Dermis microvascular lymphatic vessel endothelial cell (primary cell): Measurements from ENCODE around the gene SOS2. TPM values are rescaled to one million over a fixed set of nuclear protein-coding genes. Genes with fewer than 3 reads are reported as not detected.

ENCODE experiments used
- DNase-seq, 2 donors: peaks; one replicate each; pipeline versions ENCODE4 v3.0.0 to v3.0.0-alpha.2; 2010; ENCODE audit warnings: low read depth in 2 of 2
- total RNA-seq: library from RNA; depleted of rRNA; stranded (reverse); fragments of >200 nt; gene quantifications from 2 replicates; pipeline ENCODE4 v1.2.1, GENCODE V29; 2014

SOS2 gene
- total RNA-seq, 1 donor from 2014 or later = 19.4 TPM

DNA sequence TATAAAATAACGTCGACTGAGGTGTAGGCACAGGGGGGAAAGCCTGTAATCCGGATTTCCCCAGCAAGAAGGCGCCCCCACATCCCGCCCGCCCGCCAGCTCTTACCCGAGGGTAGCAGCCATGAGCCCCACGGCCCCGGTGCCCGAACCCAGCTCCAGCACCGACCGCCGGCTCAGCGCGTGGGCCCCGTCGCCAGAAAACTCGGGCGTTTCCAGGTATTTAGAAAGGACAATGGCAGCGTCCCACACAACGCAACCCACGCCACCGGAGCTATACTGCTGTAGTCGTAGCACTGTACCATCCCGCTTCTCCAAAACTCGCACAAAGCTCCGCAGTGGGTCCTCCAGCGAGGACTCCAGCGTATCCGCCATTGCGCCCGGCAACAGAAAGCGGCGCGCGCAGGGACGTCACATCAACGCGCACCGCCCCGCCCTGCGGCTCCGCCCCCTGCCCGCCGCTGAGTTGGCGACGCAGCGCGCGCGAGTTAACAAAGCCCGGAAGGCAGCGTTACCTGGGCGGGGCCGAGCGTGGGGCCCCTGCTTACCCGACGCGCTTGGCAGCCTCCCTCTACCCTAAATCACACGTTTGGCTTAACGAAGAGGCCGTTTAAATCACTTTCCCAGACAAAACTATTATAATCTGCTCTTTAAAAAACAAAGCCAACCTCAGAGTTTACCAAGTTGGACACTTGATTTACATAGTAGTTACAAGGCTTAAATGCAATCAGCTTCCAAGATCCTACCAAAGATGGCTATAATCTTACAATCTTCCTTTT is 115.0 kb downstream of the SOS2 start, which contains the start of gene VCPKMT:
Gene VCPKMT (minus strand): TSS at position 392 of the 776 bp plus-strand sequence. CDS start 20 bp downstream, at position 372.
- DNase-seq = peak; percentile 80 to 94

DNA sequence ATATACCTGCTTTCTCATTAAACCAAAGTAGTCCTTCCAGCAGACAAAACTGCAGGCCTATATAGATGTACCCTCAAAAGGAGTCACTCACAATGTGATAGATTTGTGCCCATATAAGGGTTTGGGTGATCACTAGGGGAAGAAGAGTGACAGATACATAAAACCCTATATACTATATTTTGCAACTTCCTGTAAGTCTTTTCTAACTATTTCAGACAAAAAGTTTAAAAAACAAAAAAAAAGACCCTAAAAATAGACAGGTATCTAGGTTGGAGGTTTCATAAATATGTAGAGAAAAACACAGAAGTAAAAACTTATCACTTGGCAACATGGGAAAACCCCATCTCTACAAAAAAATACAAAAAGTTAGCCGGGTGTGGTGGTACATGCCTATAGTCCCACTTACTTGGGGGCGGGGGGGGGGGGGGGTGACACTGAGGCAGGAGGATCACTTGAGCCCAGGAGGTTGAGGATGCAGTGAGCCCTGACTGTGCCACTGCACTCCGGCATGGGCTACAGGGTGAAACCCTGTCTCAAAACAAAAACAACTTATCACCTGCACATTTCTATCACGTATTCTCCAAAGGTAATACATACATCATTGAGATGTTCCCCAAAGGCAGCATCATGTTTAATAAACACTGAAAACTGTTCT is 117.9 kb downstream of the SOS2 start:
- no peak for DNase-seq

DNA sequence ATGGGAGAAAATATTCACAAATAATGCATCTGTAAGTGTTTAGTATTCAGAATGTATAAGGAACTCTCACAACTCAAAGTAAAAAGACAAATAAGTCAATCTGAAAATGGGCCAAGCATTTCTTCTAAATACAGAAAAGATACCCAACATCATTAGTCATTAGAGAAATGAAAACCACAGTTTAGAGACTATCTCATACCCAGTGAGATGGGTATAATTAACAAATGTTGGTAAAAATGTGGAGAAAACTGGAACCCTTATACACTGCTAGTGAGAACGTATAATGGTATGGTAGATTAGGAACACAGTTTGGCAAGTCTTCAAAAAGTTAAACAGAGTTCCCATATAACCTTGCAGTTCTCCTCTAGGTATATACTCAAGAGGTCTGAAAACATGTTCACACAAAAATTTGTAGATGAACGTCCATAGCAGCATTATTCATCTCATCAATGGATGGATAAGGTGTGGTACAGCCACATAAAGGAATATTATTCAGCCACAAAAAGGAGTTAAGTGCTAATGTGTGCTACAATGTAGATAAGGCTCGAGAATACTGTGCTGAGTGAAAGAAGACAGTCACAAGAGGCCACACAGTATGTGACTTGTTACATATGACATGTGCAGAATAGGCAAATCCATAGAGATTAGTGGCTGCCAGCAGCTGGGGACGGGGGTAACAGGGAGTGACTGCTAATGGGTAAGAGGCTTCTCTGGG is 120.9 kb downstream of the SOS2 start:
- no peak for DNase-seq

DNA sequence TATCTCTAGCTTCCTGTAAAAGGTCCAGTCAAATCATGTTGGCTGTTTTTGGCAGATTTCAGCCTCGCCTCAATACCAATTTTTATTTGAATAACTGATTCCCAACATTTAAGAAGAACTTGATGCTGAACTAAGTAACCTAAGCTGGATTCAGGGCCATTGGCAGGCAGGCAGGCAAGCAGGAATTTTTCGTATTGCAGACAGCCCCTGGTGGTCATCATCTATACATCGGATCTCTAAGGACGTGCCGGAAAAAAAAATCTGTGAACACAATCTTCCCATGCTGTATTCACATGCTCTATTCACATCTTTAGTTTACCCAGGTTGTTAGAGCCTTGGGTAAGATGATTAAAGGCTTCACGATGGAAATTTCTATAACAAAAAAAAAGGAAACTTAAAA is 122.0 kb downstream of the SOS2 start:
- peak in 1 of 2 donors; percentile 38 for DNase-seq

DNA sequence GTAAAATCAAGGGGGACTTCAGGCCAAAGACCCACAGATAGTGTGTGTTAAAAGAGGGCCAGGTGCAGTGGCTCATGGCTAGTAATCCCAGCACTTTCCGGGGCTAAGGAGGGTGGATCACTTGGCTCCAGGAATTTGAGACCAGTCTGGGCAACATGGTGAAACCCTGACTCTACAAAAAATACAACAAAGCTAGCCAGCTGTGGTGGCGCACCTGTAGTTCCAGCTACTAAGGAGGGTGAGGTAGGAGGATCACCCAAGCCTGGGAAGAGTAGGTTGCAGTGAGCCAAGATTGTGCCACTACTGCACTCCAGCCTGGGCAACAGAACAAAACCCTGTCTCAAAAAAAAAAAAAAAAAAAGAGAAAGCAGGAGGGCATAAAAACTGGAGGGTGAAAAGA is 123.5 kb downstream of the SOS2 start:
- no peak for DNase-seq

DNA sequence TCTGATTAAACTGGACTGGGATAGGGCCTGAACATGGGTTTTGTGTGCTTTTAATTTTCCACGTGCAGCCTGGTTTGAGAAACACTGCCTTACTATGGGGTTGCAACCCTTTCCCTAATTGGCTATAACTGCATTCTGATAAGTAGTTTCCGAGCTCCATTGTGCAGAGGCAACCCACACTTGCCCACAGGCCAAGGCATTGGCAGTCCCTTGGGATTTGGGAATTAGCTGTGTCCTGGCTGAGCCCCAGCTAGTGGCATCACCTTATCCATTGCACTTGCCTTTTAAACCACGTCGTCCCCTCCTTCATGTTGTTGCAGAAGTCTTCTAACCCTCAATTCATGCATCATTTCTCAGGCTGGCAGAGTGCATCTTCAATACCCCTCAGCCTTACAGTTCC is 125.2 kb downstream of the SOS2 start:
- no peak for DNase-seq

DNA sequence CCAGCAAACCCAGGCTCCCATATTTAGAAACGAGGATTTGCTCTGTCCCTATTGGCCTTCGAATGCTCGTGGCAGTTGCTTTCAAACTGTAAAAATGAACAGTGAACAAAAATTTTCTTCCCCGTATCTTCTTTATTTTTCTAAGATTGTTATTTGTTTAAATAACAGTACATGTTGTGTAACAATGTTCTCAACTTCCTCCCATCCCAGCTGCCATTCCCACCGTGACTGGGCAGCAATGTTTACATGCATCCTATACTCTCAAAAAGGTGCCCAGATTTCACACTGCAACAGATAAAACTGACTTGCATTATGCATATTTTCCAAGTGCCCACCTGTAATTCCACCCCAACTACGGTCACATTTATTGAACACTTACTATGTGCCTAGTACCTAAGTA is 127.8 kb downstream of the SOS2 start:
- DNase-seq = no peak

DNA sequence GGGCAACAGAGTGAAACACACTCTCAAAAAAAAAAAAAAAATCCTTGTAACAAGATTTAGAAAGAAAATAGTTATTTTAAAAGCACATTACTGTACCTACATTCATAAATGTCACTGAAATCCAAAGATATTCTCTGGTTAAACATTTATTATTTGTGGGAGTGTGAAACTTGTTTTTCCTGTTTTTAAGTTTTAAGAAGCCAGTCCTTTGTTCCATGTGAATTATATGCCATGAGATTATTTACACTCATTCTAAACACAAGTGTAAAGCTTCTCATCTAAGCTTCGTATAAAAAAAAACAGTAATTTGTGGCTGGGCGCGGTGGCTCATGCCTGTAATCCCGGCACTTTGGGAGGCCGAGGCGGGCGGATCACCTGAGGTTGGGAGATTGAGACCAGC is 130.0 kb downstream of the SOS2 start:
- no peak for DNase-seq

DNA sequence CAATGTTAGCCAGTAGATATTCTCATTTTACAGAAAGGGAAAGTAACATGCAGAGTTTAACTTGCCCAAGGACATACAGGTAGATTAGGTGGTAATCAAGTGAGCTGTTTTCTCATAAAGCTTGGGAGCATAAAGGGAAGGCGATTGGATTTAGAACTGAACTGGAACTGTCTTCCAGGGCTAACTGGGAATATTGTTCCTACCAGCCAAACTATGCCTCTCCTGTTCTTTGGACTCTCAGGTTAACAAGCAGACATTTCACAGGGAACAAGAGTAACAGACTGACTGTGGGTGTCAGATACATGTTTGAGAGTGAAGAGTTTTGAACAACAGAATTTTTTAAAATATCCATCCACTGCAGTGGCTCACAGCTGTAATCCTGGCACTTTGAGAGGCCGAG is 130.6 kb downstream of the SOS2 start:
- no peak for DNase-seq

DNA sequence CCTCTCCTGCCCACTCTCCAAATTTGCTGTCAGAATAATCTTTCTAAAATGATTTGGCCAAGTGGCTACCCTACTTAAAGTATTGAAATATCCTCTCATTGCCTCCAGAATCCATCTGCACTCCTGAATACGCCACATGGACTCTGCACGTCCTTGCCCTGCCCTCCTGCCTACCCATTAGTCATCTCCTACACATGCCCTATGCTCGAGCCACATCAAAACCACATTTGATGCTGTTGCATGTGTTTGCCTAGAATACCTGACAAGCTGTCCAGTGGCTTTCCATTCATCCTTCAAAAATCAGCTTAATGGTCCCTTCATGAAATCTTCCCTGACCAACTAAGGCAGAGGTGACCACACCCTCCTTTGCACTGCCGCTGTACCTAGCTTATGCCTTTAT is 132.0 kb downstream of the SOS2 start:
- no peak for DNase-seq

DNA sequence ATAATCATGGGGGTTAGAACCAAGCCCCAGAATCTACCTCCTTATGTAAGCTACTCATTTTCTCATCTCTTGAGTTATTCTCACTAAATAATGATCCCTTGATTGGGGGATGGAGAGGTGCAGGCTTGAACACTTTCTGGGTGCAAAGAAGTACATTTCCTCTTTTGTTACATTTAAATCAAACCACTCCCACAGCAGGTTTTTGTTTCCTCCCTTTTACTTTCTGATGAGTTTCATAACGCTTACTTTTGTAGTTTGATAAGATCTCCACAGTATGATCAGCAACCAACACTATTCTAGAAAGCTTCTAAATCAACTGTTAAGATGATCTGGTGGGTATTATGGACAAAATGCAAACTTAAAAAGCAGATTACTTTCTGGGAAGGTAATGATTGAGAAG is 135.5 kb downstream of the SOS2 start:
- no peak for DNase-seq

DNA sequence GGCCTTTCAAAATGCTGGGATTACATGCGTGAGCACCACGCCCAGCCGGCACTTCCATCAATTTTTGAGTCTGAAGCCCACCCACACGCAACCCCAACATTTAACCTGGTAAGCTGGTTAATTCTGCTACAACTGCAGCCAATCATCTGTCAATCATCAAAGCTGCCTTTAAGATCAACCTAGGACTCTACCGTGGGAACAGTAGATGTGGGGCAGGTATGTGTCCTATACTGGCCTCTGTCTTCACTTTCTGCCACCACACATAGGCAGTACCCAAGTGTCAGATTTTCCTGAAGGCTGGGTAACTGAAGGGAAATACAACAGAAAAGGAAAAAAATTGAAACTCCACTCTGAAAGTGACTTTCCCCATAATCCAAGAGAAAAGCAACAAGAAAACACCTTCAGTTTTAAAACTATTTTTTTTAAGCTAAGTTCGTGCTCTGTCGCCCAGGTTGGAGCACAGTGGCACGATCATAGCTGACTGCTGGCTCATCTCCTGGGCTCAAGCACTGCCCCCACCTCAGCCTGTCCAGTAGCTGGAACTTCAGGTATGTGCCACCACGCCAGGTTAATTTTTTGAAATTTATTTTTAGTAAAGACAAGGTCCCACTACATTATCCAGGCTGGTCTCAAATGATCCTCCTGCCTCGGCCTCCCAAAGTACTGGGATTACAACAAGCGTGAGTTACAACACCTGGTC is 137.2 kb downstream of the SOS2 start:
- no peak for DNase-seq

DNA sequence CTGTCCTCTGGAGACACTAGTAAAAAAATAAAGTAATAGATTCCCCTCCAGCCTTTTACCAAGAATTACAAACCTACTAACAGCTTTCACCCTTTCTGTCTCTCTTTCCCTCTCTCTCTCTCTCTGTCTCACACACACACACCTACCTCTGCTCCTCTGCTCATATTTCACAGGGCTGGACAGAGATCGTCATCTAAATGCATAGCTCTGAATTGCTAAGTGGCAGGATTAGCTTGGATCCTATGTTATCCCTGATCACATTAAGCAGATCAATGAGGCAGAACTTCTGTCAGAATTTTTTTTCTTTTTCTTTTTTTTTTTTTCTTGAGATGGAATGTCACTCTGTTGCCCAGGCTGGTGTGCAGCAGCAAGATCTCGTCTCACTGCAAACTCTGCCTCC is 137.9 kb downstream of the SOS2 start:
- DNase-seq = no peak

DNA sequence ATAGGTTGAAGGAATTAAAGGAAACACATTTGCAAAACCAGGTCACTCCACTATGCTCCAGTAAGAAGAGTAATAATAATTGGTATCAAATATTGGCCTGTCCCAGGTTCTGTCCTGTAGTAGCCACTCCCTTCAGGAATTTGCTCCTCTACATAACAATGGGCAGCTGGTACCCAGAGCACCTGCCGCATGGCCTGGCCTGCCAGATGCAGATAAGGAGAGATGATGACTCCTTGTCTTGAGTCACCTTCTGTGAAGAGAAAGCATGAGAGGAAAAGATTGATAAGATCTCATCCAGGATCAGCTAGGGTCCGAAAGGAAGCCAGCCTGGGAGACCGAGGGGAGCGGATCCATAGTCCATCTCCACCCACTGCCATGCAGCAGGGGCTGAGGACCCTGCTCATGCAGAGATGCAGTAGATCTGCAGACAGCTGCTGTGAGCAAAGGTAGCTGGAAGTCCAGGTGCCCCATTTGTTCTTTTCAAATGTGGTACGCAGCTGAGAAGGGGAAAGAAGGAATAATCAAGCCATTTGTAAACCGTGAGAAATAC is 139.3 kb downstream of the SOS2 start:
- DNase-seq = no peak

DNA sequence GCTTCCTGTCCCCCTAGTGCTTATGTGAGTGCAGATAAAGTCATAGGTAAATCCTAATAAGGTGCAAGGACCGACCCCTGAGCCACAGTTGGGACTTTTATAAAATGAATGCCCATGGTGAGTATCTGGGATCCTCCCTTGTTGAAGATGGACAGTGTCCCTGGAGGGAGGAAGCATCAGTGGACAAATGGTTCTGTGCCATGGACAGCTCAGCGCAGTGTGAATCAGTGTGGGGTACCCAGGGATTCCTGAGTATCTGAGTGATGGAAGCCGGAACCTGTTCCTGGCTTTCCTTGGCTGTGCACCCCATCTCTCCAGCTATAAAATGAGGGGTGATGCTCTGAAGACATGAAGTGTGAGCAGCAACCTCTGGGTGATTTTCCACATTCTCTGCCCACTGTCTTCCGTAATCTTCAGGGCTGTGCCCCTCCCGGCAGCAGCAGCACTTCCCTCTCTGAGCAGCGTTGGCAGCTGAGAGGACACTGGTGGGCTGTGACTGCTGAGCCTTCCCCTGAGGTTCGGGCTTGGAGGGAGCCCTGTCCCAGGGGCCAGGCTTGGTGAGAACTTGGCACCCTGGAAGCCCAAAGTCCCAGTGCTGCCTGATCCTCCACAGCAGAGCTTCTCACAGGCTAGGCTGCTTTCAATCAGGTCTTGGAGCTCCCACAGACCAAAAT is 140.0 kb downstream of the SOS2 start:
- DNase-seq = no peak

DNA sequence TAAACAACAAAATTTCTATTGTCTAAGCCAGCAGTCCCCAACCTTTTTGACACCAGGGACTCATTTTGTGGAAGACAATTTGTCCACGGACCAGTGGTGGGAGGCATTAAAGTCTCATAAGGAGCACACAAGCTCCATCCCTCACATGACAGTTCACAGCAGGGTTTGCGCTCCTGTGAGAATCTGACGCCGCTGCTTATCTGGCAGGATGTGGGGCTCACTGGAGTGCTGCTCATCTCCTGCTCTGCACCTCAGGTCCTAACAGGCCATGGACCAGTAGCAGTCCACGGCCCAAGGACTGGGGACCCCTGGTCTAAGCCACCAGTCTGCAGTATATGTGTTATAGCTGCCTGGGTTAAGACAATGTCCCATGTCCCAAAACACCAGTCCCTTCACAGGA is 142.2 kb downstream of the SOS2 start:
- DNase-seq = no peak

DNA sequence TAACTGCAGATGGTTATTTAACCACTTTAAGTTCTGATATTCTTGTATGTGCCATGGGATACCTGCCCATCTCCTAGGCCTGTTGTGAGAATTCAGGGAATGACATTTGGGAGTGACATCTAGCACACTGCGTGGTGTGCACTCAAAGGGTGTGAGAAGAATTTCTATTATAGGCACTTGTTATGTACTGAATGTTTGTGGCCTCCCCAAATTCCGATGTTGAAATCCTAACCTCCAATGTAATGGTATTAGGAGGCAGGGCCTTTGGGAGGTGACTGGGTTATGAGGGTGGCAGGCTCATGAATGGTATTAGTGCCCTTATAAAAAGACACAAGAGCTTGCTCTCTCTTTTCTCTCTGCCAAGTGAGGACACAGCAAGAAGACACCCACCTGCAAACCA is 142.6 kb downstream of the SOS2 start:
- no peak for DNase-seq

DNA sequence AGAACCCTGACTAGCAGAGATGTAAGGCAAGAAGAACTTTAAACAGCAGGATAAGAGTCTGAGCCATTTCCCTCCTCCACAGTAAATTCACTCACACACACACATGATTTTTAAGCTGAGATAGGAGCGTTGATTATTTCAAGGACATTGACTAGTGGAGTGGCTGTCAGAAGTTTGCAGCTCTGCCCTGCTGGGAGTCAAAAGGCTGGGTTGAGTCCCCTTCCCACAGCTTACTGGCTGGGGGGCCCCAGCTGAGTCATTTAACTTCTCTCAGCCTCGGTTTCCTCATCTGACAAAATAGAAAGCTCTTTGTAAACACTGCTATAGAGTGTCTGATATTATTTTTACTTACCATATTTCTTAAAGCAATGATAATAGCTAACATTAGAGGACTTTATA is 143.3 kb downstream of the SOS2 start:
- DNase-seq = no peak

DNA sequence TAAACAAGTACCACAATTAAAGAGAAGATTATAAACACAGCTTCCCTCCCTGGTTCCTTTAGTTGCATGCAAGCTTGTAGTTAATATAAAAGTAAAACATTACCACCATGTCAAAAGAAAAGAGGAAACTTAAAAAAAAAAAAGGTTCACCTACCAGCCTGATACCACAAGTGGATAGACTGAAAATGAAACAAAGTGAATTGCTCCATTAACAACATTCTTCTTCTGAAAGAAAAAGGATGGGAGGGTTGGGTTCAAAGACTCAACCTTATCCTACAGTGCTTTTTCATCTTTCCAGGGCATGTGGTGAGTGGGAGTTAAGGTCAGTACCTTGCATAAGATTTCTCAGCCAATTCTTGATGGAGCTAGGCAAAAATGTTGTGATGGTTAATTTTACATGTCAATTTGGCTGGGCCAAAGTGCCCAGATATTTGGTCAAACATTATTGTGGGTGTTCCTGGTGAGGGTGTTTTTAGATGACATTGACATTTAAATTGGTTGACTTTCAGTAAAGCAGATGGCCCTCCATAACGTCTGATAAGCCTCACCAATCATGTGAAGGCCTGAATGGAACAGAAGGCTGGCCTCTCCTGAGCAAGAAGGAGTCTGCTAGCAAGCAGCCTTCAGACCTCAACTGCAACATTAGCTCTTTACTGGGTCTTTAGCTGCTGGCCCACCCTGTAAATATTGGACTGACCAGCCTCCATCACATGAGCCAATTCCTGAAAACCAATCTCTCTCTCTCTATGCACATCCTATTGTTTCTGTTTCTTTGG is 143.8 kb downstream of the SOS2 start:
- no peak for DNase-seq

DNA sequence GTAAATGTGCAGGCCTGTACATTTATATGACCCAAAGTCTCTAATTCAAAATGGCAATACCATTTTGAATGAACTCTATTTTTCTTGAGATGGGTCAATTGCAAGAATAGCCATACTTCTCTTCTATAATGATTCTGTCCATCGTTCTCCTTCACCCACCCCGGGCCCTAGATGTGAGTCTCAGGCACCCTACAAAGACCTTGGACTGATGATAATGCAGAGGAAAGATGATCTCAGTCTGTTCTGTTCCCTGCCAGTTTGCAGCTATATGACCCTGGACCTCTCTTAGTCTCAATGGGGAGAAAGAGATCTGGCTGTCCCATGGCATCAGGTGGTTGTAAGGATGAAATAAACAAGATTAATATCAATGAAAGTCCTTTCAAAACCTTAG is 145.1 kb downstream of the SOS2 start:
- DNase-seq = no peak
